ENCODE results near the gene NPHS1.
"Not testable (repeated sequence)": the region's sequence is repeated elsewhere in the genome, so short reads cannot be mapped to it uniquely, and the experiment has no call there.

The NPHS1 gene

DNA sequence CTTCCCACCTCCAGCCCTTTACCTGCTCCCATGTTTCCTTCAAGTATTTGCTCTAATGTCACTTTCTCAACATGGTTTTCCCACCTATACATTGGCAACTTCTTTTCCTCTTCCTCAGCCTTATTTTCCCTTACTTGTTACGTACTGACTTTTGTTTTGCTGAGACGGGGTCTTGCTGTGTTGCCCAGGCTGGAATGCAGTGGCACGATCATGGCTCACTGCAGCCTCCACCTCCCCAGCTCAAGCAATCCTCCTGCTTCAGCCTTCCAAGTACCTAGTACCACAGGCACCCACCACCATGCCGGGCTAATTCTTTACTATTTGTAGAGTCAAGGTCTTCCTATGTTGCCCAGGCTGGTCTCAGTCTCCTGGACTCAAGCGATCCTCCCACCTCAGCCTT, 44.7 kb downstream of the NPHS1 start:
- no peak for DNase-seq

- no peak for DNase-seq
Observed at GRCh38 chr19:35806597-35806996, 45.7 kb downstream of the NPHS1 start.

GRCh38 chr19:35805526-35806102, 46.7 kb downstream of the NPHS1 start:
- DNase-seq, result no peak

DNA sequence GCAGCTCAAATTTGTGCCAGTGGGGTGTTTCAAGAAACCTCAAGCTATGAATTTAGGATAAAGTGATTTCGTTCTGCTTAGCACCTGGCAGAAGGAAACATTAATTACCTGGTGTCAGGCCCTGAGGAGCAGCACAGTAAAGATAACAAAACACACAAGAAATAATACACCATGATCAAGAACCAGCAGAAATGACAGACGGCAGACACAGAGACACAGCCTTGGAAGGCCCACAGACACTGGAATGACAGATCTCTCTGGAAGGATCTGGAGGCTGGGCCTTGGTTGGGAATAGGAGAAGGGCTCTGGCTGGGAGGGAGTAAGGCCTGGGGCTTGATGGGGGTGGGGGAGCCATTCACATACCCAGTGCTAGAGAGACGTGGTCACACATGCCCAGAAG, 50.5 kb downstream of the NPHS1 start:
- no peak for DNase-seq

GRCh38 chr19:35797663-35798062, 54.6 kb downstream of the NPHS1 start:
- DNase-seq, result no peak

- no peak for DNase-seq
Observed at GRCh38 chr19:35796645-35797542, 55.4 kb downstream of the NPHS1 start.

- DNase-seq, result not testable (repeated sequence)
Observed at GRCh38 chr19:35795564-35795963, 56.7 kb downstream of the NPHS1 start.

DNA sequence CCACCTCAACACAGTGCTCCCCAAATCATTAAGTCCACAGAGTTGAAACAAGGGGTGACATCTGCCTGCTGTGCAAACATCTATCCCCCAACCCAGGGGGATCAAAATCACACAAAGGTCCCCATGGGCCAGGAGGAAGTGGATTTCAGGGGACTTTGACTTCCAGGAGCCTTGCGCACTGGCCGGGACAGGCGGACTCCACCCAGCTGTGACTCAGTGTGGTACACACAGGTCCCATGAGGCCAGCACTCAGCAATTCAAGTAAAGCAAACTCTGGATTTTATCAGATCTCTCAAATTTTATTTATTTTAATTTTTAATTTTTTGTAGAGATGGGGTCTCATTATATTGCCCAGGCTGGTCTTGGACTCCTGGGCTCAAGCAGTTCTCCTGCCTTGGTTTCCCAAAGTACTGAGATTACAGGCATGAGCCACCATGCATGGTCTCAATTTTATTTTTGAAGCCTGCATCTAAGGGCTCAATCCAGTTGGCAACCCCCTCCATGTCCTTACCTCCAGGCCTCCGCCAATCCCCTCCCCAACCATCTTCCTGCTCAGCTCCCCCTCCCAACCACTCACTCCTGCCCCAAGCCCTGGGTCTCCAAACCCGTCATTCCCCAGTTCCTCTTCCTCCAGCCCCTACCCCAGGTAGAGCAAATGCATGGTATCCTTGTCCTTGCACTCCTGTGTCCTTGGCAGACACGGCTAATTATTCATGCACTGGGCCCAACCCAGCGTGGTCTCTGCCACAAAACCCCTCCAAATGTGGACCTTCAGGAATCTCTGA, 58.7 kb downstream of the NPHS1 start:
- no peak for DNase-seq

DNA sequence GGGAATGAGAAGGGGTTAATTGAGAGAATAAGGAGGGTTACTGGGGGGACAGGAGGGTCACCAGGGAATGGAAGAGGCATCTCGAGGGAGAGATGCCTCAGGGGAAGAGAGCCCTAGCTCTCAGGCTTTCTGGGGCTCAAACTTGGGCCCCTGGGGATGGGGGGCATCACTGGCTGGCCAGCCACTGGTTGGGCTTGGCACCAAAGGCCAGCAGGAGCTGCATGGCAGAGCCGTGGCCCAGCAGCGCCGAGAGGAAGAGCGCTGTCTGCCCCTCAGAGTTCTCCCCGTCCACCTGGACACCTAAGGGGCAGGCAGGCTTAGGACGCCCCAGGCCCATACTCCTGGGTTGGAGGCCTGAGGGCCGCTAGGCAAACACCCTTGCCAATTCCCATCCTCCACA, 59.4 kb downstream of the NPHS1 start:
- no peak for DNase-seq

- DNase-seq, result no peak
Observed at GRCh38 chr19:35792312-35792711, 60.0 kb downstream of the NPHS1 start.

DNA sequence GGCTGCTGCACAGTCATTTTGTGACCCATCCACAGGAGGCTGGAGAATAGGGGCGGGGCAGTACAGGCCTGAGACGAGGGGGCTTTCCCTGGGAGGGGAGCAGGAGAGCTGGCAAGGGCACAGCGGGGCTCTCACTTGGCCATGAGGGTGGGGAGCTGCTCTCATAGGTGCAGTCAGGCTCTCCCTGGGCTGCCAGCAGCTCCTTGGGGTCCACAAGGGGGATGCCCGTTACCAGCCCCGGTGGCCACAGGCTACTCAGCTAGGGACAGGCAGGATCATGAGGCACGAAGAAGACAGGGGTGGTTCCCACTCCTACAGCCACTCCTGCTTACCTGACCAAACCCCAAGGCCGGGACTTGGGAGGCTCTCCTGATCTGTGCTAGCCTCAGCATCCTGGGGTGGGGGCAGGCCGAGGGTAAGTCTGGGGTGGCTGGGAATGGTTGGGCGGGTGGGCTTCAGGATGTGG, 60.5 kb downstream of the NPHS1 start:
- DNase-seq, result no peak

- no peak for DNase-seq
Observed at GRCh38 chr19:35790981-35791813, 61.1 kb downstream of the NPHS1 start.

- DNase-seq, result no peak
Observed at GRCh38 chr19:35789978-35790944, 62.0 kb downstream of the NPHS1 start.

DNA sequence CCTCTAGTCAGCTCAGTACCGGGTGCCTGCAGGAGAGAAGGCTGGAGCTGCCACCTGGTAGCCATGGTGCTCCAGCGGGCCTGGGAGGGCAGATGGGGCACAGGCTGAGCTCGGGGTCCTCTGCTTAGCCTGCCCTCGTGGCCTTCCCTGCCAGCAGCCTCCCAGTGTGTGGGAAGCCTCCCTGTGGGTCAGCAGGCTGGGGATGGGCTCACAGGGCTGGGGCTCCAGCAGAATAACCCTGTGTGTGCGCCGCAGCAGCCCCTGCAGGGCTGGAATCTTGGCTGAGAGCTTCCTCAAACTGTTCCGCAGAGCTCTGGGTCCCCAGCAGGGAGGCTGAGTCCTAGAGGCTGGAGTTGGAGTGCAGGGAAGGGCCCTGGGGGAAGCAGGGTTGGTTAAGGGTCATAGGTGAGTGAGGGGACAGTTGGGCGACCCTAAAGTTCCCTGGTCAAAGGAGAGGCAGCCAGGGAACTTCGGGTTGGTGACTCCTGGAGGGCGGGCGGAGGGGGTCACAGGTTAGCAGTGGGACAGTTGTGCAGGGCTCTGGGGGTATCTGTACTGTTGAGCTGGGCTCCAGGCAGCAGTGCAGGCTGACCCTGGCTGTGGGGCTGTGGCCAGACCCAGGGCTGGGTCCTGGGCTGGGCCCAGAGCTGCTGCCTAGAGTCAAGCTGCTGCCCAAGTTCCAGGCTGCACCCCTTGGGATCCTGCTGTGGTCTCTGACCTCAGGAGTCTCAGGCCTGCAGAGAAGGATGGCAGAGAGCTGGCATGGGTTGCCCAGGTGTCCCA, 62.9 kb downstream of the NPHS1 start:
- DNase-seq, result no peak

DNA sequence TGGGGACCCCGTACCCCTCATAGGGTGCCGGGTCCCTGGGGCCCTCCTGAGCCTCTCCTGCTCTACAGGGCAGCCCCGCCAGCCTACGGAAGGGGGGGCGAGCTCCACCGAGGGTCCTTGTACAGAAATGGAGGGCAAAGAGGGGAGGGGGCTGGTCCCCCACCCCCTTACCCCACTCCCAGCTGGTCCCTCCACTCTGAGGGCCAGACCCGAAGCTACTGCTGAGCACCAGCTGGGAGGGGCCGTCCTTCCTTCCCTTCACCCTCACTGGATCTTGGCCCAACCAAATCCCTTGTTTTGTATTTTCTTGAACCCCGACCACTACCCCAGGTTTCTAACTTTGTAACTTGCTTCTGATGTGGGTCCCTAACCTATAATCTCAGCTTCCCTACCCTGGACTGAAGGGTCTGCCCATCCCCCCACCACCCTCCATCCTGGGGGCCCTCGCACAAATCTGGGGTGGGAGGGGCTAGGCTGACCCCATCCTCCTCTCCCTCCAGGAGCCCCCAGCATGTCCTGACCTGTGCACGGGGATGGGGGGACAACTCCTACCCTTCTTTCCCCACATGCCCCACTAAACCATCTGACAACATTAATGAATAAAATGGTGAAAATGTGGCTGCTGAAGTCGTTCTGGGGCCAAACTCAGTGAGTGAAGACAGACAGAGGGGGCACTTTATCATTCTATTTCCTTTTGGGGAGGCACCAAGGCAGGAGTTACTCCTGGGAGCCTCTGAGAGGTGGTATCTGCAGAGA, 63.9 kb downstream of the NPHS1 start:
- DNase-seq, result no peak

DNA sequence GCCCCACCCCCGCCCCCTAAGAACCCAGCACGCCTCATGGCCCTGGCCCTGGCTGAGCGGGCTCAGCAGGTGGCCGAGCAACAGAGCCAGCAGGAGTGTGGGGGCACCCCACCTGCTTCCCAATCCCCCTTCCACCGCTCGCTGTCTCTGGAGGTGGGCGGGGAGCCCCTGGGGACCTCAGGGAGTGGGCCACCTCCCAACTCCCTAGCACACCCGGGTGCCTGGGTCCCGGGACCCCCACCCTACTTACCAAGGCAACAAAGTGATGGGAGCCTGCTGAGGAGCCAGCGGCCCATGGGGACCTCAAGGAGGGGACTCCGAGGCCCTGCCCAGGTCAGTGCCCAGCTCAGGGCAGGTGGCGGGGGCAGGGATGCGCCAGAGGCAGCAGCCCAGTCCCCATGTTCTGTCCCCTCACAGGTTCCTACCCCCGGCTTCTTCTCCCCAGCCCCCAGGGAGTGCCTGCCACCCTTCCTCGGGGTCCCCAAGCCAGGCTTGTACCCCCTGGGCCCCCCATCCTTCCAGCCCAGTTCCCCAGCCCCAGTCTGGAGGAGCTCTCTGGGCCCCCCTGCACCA, 65.0 kb downstream of the NPHS1 start:
- no peak for DNase-seq

DNA sequence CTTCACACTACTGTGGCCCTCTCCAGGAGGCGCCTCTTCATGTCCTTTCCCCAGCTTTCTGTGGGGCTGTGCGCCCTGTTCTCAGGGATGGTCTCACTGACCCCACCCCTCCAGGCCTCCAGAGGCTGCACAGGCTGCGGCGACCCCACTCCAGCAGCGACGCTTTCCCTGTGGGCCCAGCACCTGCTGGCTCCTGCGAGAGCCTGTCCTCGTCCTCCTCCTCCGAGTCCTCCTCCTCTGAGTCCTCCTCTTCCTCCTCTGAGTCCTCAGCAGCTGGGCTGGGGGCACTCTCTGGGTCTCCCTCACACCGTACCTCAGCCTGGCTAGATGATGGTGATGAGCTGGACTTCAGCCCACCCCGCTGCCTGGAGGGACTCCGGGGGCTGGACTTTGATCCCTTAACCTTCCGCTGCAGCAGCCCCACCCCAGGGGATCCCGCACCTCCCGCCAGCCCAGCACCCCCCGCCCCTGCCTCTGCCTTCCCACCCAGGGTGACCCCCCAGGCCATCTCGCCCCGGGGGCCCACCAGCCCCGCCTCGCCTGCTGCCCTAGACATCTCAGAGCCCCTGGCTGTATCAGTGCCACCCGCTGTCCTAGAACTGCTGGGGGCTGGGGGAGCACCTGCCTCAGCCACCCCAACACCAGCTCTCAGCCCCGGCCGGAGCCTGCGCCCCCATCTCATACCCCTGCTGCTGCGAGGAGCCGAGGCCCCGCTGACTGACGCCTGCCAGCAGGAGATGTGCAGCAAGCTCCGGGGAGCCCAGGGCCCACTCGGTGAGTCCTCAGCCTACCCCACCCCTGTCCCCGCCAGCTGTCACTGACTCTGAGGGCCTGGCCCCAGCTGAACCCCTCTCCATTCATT, 65.8 kb downstream of the NPHS1 start:
- DNase-seq, result no peak

- DNase-seq, result no peak
Observed at GRCh38 chr19:35785339-35785627, 67.0 kb downstream of the NPHS1 start.
